ENCODE measurements around the gene GPC1. TPM values are rescaled to one million over a fixed set of nuclear protein-coding genes. Genes with fewer than 3 reads are reported as not detected.
"Not testable (repeated sequence)": the region's sequence is repeated elsewhere in the genome, so short reads cannot be mapped to it uniquely, and the experiment has no call there.

GPC1 gene
- polyA plus RNA-seq (2013), result 114 and 122 TPM in 2 replicates

GRCh38 chr2:240435457-240435947, at the start of gene GPC1:
TSS of gene GPC1 (plus strand) at chr2:240435663. CDS start at chr2:240435919, 256 bp downstream.
- WGBS (ENCODE audit: extremely low coverage, insufficient coverage, insufficient read length), result no CpG with 5 or more reads among the region's 77 CpGs
- Histone ChIP-seq H3K36me3 (ENCODE audit: control insufficient read depth in 1 of 2, insufficient read depth in 2 of 2, low read length in 2 of 2) (no peaks in the 10 kb centered on the region), H3K4me3 (ENCODE audit: low read depth, low read length) (peak within 1 kb of the TSS; percentile 75), H3K79me1 (ENCODE audit: low read length) (peaks cover 12% of the 10 kb centered on the region), H4K12ac (ENCODE audit: low read depth, low read length) (peak within 1 kb of the TSS; percentile 72), H3K27me3 (ENCODE audit: insufficient read depth, low read length) (peaks cover 13% of the 10 kb centered on the region), H3K27ac (ENCODE audit: low read depth, low read length) (peak within 1 kb of the TSS; percentile 64), H3K4me2 (ENCODE audit: low read length) (peak within 1 kb of the TSS; percentile 94), H2BK120ac (ENCODE audit: insufficient read depth, low read length, poor library complexity) (peak within 1 kb of the TSS; percentile 46), H3K9ac (ENCODE audit: low read length) (peak within 1 kb of the TSS; percentile 49), H4K91ac (ENCODE audit: low read depth, low read length) (peak within 1 kb of the TSS; percentile 84), H3K18ac (ENCODE audit: low read length) (peak within 1 kb of the TSS; percentile 74), H3K4ac (ENCODE audit: low read depth, low read length) (no peak within 1 kb of the TSS), H3K4me1 (ENCODE audit: control insufficient read depth in 1 of 2, insufficient read depth in 2 of 2, low read length in 2 of 2) (peaks cover 10 to 21% of the 10 kb centered on the region in 2 experiments), H3K23ac (ENCODE audit: low read length) (no peak within 1 kb of the TSS), H2BK5ac (ENCODE audit: low read depth, low read length, poor library complexity) (peak within 1 kb of the TSS; percentile 75), H2AK5ac (ENCODE audit: low read length) (no peak within 1 kb of the TSS), H2BK12ac (ENCODE audit: low read length) (peak within 1 kb of the TSS; percentile 3), H3K14ac (ENCODE audit: low read length) (peak within 1 kb of the TSS; percentile 40), H4K8ac (ENCODE audit: low read depth, low read length) (peak within 1 kb of the TSS; percentile 87), H2AFZ (ENCODE audit: insufficient read depth, low read length, poor library complexity) (peak within 1 kb of the TSS; percentile 72), H3K9me3 (ENCODE audit: insufficient read depth, low read depth, low read length) (peaks cover 3% of the 10 kb centered on the region), H3K79me2 (ENCODE audit: control insufficient read depth, insufficient read depth, low read length, poor library complexity) (peaks cover 5% of the 10 kb centered on the region)
- DNase-seq, result peak; percentile 56 to 75

- Histone ChIP-seq H2BK5ac (ENCODE audit: low read depth, low read length, poor library complexity) (no peak overlapping the region), H3K4me3 (ENCODE audit: low read depth, low read length) (no peak overlapping the region), H2BK12ac (ENCODE audit: low read length) (no peak overlapping the region), H3K27me3 (ENCODE audit: insufficient read depth, low read length) (no peaks in the 10 kb centered on the region), H4K8ac (ENCODE audit: low read depth, low read length) (no peak overlapping the region), H2AFZ (ENCODE audit: insufficient read depth, low read length, poor library complexity) (no peak overlapping the region), H3K14ac (ENCODE audit: low read length) (no peak overlapping the region), H3K9me3 (ENCODE audit: insufficient read depth, low read depth, low read length) (no peaks in the 10 kb centered on the region), H3K4me2 (ENCODE audit: low read length) (no peak overlapping the region), H4K91ac (ENCODE audit: low read depth, low read length) (no peak overlapping the region), H3K4ac (ENCODE audit: low read depth, low read length) (no peak overlapping the region), H3K9ac (ENCODE audit: low read length) (no peak overlapping the region), H3K23ac (ENCODE audit: low read length) (no peak overlapping the region), H3K79me2 (ENCODE audit: control insufficient read depth, insufficient read depth, low read length, poor library complexity) (no peaks in the 10 kb centered on the region), H3K27ac (ENCODE audit: low read depth, low read length) (no peak overlapping the region), H4K12ac (ENCODE audit: low read depth, low read length) (no peak overlapping the region), H3K36me3 (ENCODE audit: control insufficient read depth in 1 of 2, insufficient read depth in 2 of 2, low read length in 2 of 2) (no peaks in the 10 kb centered on the region), H3K18ac (ENCODE audit: low read length) (no peak overlapping the region), H2AK5ac (ENCODE audit: low read length) (no peak overlapping the region), H3K4me1 (ENCODE audit: control insufficient read depth in 1 of 2, insufficient read depth in 2 of 2, low read length in 2 of 2) (peaks cover 0 to 4% of the 10 kb centered on the region in 2 experiments), H2BK120ac (ENCODE audit: insufficient read depth, low read length, poor library complexity) (no peak overlapping the region), H3K79me1 (ENCODE audit: low read length) (no peaks in the 10 kb centered on the region)
- WGBS (ENCODE audit: extremely low coverage, insufficient coverage, insufficient read length), result no CpG with 5 or more reads among the region's 12 CpGs
- DNase-seq, result no peak
Measured at GRCh38 chr2:240386326-240386725, 49.1 kb upstream of the GPC1 start.

- not testable (repeated sequence) for H3K4me3 ChIP-seq (ENCODE audit: low read depth, low read length); H3K9ac ChIP-seq (ENCODE audit: low read length); H4K12ac ChIP-seq (ENCODE audit: low read depth, low read length); H3K4me1 ChIP-seq (ENCODE audit: control insufficient read depth in 1 of 2, insufficient read depth in 2 of 2, low read length in 2 of 2); H2AFZ ChIP-seq (ENCODE audit: insufficient read depth, low read length, poor library complexity); H3K79me1 ChIP-seq (ENCODE audit: low read length); H3K79me2 ChIP-seq (ENCODE audit: control insufficient read depth, insufficient read depth, low read length, poor library complexity); H3K4ac ChIP-seq (ENCODE audit: low read depth, low read length); H2BK120ac ChIP-seq (ENCODE audit: insufficient read depth, low read length, poor library complexity); H2AK5ac ChIP-seq (ENCODE audit: low read length); H3K27ac ChIP-seq (ENCODE audit: low read depth, low read length); H3K27me3 ChIP-seq (ENCODE audit: insufficient read depth, low read length); H4K91ac ChIP-seq (ENCODE audit: low read depth, low read length); H2BK5ac ChIP-seq (ENCODE audit: low read depth, low read length, poor library complexity); H3K9me3 ChIP-seq (ENCODE audit: insufficient read depth, low read depth, low read length); H3K18ac ChIP-seq (ENCODE audit: low read length); H3K14ac ChIP-seq (ENCODE audit: low read length); H2BK12ac ChIP-seq (ENCODE audit: low read length); DNase-seq; H3K4me2 ChIP-seq (ENCODE audit: low read length); H3K23ac ChIP-seq (ENCODE audit: low read length); H4K8ac ChIP-seq (ENCODE audit: low read depth, low read length); H3K36me3 ChIP-seq (ENCODE audit: control insufficient read depth in 1 of 2, insufficient read depth in 2 of 2, low read length in 2 of 2)
- WGBS (ENCODE audit: extremely low coverage, insufficient coverage, insufficient read length), result 100% methylated on average over 1 of the region's 4 CpGs
Measured at GRCh38 chr2:240386743-240387142, 48.7 kb upstream of the GPC1 start.

- H3K4me2 ChIP-seq (ENCODE audit: low read length), result no peak overlapping the region
- H3K4me3 ChIP-seq (ENCODE audit: low read depth, low read length), result no peak overlapping the region
- no peak overlapping the region for H3K9ac ChIP-seq (ENCODE audit: low read length)
- H3K4ac ChIP-seq (ENCODE audit: low read depth, low read length), result no peak overlapping the region
- no peak overlapping the region for H2BK5ac ChIP-seq (ENCODE audit: low read depth, low read length, poor library complexity)
- no peaks in the 10 kb centered on the region for H3K36me3 ChIP-seq (ENCODE audit: control insufficient read depth in 1 of 2, insufficient read depth in 2 of 2, low read length in 2 of 2)
- no peak overlapping the region for H4K91ac ChIP-seq (ENCODE audit: low read depth, low read length)
- no peak overlapping the region for H3K18ac ChIP-seq (ENCODE audit: low read length)
- peaks cover 3 to 7% of the 10 kb centered on the region in 2 experiments for H3K4me1 ChIP-seq (ENCODE audit: control insufficient read depth in 1 of 2, insufficient read depth in 2 of 2, low read length in 2 of 2)
- H3K27me3 ChIP-seq (ENCODE audit: insufficient read depth, low read length), result no peaks in the 10 kb centered on the region
- no peak overlapping the region for H4K12ac ChIP-seq (ENCODE audit: low read depth, low read length)
- no peak overlapping the region for H2AFZ ChIP-seq (ENCODE audit: insufficient read depth, low read length, poor library complexity)
- H4K8ac ChIP-seq (ENCODE audit: low read depth, low read length), result no peak overlapping the region
- no peak overlapping the region for H3K27ac ChIP-seq (ENCODE audit: low read depth, low read length)
- H3K23ac ChIP-seq (ENCODE audit: low read length), result no peak overlapping the region
- H2BK12ac ChIP-seq (ENCODE audit: low read length), result no peak overlapping the region
- H2AK5ac ChIP-seq (ENCODE audit: low read length), result no peak overlapping the region
- no peak overlapping the region for H3K14ac ChIP-seq (ENCODE audit: low read length)
- H2BK120ac ChIP-seq (ENCODE audit: insufficient read depth, low read length, poor library complexity), result no peak overlapping the region
- H3K79me2 ChIP-seq (ENCODE audit: control insufficient read depth, insufficient read depth, low read length, poor library complexity), result no peaks in the 10 kb centered on the region
- H3K79me1 ChIP-seq (ENCODE audit: low read length), result peaks cover 3% of the 10 kb centered on the region
- DNase-seq, result no peak
- peaks cover 4% of the 10 kb centered on the region for H3K9me3 ChIP-seq (ENCODE audit: insufficient read depth, low read depth, low read length)
- no CpG with 5 or more reads among the region's 9 CpGs for WGBS (ENCODE audit: extremely low coverage, insufficient coverage, insufficient read length)
Measured at GRCh38 chr2:240387325-240387668, 48.2 kb upstream of the GPC1 start.

Data from trophoblast cell (in vitro differentiated cells and primary cell).